Measurements from ENCODE around the gene PAIP2.
"Not testable (repeated sequence)": the region's sequence is repeated elsewhere in the genome, so short reads cannot be mapped to it uniquely, and the experiment has no call there.

The PAIP2 gene

DNA sequence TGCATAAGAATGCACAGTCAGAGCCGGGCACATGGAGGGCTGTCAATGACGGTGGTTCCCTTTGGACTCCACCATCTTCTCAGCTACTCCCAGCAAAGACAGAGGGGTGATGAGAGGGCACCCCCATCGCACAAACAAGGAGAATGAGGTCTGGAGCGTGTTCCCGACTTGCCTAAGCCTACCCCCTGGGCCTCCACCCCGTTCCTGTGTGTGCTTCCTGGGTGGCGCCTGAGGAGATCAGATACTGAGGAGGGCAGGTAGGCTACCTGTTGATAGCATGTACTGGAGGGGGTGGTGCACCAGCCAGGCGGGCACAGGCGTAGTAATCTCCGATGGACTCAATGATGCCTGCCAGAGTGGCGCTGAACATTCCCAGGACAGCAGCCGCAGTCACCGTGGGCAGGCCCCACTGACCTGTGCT lies 37.3 kb downstream of the PAIP2 start:
- DNase-seq = no peak

DNA sequence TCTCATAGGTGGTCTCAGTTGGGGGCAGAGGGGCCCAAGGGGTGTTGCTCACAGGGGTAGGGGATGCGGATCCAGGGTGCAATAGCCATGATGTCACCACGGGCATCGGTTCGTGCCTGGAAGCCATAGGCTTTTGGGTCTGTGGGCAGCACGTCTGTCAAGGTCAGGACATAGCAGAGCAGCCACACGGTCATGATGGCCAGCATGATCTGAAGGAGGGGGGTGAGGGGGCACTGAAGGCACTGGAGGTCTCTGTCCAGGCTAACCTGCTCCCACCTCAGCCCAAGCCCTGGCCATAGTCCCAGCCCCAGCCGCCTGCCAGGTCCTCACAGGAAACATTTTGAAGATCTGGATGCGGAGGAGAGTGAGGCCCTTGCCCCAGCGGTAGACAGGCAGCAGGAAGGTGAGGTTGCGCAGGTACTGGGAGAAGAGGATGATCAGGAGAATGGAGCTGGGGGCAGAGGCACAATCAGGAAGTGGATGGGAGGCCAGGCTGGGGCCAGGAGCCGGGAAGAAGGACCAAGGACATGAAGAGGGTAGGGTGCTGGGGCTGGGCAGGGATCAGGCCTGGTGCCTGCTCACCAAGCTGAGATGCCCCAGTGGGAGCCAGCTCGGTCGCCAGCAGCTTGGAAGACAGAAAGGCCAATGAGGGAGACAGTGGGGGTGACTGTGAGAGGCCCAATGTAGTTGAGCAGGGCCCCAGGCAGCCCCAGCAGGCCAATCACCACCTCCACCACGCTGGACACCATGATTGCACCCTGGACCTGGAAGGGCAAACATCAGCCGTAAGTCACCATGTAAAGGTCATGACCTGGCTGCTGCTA lies 38.2 kb downstream of the PAIP2 start:
- no peak for DNase-seq

DNA sequence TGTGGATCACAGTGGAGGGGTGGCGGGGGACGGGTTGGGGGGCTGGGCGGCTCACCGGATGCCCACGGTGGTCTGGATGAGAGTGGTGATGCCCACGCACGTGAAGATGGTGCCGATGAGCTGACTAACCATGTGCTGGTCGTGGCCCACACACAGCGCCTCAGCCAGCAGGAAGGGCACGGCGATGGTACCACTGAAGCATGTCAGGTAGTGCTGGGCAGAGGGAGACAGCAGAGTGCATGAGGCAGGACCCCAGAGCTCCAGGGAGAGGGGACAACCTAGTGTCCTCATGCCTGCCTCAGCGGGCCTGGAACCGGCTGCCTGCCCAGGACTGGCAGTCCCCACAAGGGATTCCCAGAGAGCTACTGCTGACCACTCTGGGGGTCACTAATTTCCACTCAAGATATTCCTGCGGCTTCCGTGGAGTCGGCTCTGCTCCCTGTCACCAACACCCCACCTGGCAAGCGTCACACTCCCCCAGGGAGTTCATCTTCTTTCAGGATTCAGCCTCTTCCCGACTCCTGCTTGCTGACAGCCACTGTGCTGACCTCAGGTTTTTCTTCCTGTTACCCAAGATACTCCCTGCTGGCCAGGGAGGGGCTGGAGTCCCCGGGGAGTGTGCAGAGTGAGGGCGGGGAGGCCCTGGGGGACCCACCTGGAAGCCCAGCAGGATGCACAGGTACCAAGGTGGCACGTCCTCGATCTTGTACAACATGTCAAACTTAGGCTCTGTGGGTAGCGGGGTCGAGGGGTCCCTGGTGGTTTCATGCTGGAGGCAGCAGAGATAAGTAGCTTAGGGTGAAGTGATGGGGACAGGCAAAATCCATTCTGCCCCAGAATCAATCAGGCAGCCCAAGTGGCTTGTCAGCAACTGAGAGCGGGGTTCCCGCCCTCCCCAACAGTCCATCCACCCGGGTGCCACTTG lies 40.4 kb downstream of the PAIP2 start:
- DNase-seq = no peak

DNA sequence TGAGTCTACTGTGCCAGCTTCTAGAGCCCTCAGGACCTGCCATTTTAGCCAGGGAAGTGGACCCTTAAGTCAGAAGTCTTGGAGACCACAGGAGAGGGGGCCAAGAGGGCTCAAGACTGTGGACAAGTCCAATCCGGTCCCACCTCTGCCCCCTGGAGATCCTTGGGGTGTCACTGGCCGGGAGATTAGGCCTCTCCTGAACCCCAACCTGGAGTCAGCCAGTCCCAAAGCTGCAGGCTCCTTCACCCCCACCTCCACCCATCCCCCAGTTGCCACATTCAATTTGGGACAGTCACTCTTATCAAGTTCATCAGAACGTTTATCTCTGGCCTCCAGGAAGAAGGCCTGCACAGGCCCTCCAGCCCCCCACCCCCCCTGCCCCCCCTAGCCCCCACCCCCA lies 41.2 kb downstream of the PAIP2 start:
- DNase-seq = no peak

DNA sequence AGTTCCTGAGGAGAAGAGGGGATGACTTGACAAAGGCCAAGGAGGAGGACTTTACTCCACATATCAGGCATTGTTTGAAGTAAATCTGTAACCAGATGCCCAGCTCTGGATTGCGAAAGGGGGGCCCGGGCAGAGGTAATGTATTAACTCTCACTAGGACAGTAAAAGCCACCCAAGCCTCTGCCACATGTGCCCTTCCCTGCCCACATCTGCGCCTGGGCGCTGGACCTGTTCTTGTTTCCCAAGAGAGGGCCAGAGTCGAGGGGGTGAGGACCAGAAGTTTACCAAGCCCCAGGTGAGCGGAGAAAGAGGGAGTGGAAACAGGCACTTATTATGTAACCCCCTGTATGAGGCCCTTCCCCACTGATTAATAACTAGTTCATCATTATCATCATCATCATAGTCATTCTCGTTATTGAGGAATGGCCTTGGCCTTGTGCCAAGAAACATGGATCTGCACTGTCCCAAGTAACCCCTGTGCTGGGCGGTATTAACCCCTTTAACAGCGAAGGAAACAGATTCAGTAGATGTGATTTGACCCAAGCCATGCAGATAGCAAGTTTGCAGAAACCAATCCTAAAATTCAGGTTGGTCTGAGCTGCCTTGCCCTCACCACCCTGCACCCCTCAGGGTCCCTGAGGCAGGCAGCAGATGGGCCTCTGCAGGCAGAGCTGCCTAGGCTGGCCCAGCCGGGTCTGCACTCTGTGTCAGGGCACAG lies 41.8 kb downstream of the PAIP2 start, which contains the start of gene SLC23A1:
TSS of gene SLC23A1 (minus strand) at position 23 of the 718 bp plus-strand sequence. CDS start 44 bp downstream, outside the sequence.
- DNase-seq = no peak

DNA sequence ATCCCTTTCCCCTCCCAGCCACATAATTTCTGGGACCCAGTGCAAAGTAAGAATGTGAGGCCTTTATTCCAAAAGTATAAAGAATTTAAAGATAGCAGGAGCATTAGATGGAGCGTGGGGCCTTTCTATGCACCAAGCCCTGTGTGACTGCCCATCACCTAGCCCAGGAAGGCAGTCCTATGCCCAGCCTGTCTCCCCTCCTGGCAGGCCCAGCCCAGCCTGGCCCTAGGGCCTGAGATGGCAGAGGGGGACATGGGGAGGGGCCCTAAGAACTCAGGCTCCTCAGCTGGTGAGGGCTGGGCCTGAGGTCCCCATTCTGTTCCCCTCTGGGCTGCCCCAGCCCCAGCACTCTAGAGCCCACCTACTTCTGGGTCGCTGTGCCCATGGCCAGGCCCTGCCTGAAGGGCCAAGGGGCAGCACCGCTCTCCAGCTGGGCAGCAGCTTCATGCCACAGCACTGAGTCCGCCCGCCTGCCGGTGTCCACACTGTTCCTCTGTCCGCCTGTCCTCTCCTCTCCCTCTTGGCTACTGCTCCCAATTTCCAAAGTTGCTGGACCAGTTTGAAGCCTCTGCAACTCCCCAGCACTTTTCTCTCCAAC lies 42.4 kb downstream of the PAIP2 start:
- DNase-seq = no peak

DNA sequence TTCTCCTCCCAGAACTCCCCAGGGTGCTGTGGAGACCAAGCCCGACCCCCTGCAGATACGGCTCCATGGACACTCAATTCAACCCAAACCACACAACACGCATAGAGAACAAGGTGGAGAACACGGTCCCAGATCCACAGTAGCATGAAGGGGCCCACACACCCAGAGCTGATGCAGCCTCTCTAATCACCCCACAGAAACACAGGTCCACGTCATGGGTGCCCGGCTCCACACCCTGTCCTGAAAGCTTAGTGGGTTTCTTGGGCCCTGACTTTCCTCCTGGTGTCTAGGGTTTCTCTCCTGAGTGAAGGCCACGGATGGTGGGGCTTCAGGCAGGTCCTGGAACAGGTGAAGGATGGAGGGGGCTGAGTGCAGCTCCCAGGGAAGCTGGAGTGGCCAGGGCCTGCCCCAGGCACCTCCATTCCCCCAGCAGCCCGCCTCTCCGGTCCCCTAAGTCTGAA lies 43.0 kb downstream of the PAIP2 start:
- DNase-seq = no peak

DNA sequence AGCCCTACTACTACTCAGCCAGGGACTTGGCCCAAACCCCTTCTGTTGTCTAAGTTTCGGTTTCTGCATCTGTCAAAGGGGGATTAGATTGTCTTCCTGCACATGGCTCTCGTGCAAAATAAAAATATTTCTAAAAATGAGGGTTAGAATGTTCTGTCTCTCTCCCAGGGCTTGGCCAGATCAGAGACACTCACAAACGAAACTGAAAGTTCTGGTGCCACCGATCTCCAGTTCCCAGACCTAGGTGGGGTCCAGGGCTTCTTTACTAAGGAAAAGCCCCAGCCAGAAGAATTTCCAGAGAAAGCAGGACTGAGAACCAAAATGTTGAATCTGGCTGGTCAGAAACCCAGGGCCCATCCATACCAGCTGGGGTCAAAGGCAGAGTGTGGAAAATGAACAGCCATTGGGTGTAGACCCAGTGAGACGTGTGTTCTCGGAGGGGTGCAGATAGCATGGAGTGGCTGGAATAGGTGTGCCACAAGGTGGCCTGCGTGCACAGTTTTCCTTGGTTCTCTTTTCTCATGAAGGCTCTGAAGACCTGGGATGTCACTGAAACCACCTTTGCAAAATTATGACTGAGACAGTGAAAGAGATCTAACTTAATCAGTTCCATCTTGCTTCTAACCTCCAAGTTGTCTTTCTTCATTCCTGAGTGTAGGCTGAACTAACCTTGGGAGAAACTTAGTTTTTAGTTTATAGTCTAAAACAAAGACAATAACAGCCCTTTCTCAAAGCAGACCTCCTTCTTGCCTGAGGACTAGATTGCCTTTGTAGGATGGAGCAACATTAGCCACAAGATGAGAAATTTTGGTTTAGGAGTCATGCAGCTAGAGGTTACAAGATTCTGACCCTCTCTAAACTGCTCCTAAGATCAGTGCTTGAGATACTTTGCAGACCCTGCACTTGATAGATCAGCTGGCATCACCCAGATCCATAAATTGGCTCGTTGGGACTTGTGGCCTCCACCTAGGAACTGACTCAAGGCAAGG lies 43.7 kb downstream of the PAIP2 start:
- peak; percentile 25 for DNase-seq

DNA sequence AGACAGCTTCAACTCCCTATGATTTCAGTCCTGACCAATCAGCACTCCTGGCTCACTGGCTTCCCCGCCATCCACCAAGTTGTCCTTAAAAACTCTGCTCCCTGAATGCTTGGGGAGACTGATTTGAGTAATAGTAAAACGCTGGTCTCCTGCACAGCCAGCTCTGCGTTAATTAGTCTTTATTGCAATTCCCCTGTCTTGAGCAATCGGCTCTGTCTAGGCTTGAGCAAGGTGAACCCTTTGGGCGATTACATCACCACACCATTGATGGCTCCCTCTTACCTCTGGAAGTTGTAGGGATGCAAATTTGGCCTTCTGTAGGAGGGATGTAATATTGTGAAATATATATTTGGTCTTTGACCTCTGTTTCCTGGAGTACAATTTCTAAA lies 44.4 kb downstream of the PAIP2 start:
- no peak for DNase-seq

DNA sequence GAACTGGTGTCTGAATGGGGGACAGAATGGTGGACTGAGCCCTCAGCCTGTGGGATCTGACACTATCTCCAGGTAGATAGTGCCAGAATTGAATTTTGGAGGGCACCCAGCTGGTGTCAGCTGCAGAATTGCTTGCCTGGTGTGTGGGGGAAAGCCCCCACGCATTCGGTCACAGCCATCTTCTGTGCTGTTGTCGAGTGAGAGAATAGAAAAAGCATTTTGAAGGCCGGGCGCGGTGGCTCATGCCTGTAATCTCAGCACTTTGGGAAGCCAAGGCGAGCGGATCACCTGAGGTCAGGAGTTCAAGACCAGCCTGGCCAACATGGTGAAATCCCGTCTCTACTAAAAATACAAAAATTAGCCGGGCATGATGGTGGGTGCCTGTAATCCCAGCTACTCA lies 45.3 kb downstream of the PAIP2 start:
- DNase-seq = not testable (repeated sequence)

DNA sequence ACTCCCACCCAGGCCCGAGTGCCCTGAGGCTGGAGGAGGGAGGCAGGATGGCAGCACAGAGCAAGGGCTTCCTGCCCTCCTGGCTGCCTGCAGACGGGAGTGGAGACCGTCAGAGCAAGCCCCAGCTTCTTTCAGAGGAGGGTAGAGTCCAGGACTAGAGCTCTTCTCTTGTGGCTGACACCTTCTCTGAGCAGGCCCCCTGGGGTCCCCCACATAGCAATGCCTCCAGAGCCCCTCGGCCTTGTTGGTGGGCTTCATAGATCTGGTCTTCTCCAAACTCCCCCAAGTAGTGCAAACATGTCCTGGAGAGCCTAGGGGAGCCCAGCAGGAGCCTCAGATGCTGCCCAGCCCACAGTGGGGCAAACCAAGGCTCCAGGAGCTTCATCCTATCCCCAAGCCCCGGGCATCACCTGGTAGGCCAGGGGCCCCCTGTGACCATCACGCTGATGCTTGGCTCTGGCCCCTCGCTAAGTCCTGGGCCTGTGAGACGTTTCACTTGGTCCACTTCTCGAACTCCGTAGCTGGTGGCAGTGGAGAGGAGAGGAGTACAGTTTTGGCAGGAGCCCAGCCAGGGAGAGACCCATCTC lies 46.0 kb downstream of the PAIP2 start:
- no peak for DNase-seq

DNA sequence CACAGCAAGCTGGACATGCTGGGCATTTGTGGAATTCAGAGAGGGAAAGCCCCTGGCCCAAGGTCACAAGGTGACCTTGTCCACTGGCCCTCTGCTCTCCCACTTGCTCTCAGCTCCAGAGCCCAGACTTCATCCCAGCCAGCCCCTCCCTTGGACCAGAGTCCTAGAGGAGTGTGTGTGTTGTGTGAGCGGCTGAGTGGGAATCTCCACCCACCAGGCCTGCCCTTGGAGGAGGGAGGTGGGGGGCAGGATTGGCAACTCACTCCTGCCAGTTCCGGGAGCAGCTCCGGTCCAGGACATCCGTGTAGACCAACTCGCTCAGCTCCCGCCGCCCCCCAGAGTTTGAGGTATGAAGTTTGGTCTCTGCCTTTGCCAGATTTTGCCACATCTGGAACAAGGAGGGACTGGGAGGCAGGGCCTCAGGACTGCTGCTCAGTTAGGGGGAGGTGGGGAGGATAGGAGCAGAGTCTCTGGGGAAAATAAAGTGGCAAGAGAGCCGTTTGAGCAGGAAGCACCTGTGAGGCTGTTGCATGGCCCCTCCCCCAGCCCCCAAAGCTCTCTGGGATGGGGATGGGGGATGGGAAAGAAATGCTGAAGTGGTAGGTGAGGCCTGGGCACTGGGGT lies 46.7 kb downstream of the PAIP2 start:
- no peak for DNase-seq

DNA sequence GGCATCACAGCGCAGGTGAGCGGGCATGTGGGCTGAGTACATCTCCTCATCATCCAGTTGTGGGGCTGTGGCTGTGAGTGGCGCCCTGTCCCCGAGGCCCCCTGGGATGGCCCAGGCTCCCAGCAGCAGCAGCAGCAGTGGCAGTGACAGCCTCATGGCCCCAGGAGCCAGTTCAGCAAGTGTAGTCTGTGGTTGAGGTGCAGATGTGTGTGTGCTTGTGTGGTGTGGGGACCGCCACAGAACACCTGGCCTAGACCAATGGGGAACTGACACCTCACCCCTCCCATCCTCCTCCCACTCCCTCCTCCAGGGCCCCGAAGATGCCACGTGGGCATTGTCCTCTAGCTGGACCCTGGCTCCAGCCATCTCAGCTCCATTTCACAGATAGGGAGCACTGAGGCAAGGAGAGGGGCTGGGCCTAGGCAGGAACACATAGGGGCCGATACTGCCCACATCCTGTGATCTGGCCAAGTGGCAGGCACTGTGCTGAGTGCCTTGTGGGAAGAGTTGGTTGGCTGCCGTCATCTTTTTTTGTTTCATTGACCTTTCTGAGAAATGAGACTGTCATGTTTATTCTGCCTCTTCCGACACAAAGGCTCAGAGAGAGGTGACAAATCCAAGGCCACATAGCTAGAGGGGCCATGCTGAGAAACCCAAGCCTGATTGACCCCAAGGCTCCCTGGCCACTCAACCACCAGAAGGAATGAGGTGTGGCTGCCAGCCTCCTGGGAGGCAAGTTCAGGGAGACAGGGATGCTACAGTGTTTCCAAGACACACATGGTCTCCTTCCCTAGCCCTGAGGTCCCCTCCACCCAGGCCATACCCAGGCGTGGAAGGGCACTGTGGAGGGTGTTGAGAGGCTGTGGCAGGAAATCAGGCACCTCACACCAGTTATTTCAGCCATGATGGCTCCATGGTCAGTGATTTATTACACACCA lies 48.3 kb downstream of the PAIP2 start, which contains the start of gene MZB1:
TSS of gene MZB1 (minus strand) at position 213 of the 938 bp plus-strand sequence. CDS start at position 156, 57 bp downstream.
- DNase-seq = peak; percentile 78

DNA sequence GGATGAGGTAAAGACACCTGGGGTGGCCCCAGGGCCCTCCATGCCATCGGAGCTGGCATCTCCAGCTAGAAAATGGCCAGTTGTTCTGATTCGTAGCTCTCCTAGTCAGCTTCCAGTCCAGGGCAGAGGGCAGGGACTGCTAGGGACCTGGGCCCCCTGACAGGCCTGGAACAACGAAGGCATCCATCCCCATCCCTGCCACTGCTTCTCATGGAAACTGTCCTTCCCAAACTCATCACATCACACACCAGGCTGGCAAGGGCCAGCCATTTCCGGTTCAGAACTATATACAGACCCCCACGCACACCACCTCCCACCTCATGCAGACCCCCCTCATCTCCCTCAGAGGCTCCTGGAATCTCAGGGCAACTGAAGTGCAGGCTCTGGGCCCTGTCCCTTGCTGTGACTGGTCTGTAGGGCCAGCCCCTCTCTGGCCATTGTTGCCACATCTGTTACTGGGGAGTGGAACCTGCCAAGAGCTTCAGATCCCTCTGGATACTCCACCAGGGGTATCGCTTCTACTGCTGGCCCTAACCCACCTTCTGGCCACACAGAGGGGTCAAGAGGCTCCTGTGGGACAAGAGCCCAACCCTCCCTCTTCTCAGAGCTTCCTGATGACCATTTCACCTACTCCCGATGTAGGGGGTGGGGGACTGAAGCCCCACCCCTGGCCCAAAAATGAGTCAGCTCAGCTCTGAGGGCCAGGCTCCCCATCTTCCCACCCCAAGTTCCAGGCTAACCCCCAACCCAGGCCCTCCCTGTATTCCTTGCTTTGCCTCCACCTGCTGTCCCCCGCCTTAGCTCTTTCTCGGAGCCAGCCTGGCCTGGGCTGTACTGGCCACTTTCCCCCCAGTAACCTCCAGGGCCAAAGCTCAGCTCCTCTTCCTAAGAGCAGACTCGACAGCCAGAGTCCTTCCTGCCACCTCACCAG lies 49.2 kb downstream of the PAIP2 start:
- DNase-seq = no peak

DNA sequence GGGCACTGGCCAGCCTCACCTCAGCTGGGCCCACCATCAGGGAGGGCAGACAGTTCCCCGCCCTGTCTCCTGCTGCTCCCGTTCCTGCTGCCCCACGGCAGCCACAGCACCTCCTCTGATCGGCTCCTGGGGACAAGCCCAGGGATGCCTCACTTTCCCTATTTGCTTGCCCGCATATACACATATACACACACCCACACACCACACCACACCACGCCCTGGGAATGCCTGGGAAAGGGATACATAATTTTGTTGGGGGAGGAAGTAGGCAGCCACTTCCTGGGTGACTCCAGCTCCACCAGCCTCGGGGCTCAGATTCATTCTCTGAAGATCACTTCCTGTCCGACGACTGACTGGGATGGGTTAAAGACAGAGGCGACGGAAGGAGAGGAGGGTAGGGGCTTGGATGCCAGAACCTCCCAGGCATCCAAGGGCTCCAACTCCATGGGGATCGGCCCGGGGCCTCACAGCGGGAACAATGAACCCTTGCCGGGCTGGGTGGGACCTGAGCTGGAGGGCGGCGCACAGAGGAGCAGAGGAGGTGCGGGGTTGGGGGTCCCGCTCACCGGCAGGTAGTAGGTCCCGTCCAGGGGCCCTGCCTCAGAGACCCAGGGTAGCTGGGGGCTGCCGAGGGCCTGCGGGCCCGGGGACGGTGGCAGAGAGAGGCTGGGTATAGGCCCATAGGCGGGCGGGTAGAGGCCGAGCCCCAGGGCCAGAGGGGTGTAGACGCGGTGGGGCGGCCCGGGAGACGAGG lies 50.1 kb downstream of the PAIP2 start:
- DNase-seq = no peak

DNA sequence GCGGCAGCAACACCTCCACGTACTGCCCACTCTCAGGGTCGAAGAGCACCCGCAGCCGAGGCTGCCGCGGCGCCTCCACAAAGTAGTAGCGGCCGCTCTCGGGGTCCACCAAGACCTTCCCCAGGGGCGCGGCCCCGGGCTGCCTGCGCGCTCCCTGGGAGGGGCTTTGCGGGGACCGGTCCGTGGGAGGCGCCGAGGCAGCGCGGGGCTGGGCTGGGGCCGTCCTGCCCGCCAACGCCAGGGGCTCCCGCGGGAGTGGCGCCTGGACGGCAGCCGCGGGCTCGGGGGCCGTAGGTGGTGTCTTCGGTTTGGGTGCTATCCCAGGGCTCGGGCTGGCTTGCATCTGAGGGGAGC lies 50.6 kb downstream of the PAIP2 start:
- DNase-seq = no peak
